Left hindlimb (tissue), 1 donor: ENCODE results near the gene CACNA2D3.

ENCODE experiments used
- DNase-seq: peaks from one replicate; pipeline ENCODE4 v3.0.0-alpha.2; 2018

CACNA2D3 gene

DNA sequence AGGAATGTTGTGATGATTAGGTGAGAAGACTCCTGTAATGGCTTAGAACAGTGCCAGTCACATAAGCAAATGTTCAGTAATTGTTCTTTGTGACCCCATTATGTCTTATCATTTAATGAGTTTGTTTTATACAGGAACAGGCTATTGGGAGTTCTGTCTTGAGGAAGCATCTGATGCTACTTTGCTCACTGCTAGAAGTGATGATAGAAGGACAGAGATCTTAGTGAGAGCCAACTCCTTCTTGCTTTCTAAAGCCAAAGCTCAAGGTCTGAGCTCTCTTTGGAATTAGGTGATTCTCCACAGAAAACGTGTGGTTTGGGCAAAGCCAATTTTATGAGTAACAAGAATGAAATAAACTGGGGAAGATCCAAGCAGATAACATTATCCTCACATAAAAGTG, 590.7 kb downstream of the CACNA2D3 start:
- DNase-seq = no peak

DNA sequence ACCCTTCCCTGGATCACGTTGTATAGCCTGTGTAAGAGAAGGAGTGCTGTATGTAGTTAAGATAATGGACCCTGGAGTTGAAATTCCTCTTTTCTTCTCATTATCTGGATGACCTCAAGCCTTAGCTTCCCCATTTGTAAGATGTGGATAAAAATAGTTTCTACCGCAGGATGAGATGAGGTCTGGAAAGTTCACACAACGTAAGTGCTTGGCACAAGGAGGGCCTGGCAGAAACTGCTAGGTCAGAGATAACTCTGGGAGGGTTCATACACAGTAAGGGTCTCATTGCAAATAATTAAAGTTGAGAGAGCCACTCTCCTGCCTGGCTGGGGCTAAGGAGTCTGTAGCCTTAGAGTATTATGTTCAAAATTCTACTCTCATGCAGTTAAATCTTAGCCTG, 591.1 kb downstream of the CACNA2D3 start:
- DNase-seq = no peak

DNA sequence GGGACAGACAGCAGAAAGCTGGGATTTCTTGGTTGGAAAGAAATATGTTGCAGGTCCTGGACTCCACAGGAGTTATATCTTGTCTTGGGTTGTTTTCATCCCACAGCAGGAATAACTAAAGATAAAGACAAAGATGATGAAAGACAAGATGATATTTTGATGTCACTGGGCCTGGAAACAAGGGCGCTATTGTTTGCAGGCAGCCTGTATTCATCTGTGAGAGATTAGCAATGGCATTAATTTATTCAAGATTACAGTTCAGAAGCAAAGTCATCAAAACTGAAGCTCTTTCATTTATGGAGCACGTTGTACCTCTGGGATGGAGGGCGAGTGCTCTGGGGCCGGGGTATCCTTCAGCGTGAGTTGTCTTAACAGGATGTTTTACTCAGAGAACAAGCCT, 591.7 kb downstream of the CACNA2D3 start:
- no peak for DNase-seq

DNA sequence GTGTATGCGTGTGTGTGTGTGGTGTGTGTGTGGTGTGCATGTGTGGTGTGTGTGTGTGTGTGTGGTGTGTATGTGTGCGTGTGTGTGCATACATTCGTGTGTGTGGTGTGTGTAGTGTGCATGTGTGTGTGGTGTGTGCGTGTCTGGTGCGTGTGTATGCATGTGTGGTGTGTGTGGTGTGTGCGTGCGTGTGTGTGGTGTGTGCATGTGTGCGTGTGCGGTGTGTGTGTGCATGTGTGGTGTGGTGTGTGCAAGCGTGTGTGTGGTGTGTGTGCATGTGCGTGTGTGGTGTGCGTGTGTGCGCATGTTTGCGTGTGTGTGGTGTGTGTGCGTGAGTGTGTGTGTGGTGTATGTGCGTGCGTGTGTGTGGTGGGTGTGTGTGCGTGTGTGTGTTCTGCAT, 595.2 kb downstream of the CACNA2D3 start:
- no peak for DNase-seq

DNA sequence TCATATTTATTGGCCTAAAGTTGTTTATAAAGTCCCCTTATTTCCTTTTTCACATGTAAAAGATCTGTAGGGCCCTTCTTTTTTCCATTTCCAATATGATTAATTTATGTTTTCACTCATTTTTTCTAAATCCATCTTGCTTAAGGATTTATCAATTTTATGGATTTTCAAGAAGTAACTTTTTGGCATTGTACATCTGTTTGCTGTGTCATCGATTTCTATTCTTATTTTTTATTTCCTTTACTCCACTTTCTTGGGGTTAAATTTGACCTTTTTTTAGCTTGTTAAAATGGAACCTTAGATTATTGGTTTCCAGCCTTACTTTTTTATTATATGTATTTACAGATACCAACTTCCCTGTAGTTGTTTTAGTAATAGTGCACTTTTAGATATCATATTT, 597.6 kb downstream of the CACNA2D3 start:
- no peak for DNase-seq

DNA sequence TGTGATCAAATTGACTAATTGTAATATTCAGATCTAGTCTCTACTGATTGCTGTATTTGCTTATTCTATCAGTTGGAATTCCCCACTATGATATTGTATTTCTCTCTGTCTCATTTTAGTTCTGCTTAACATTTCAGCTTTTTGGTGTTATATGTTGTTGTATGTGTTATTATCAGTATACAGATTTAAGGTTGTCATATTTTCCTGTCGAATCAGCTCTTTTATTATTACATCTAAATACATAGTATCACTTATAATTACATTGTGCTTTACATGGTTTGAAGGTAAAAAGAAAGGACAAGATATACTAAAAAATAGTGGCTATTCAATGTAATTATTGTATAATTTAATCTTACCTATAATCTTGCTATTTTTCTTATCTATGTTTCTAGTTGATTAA, 598.3 kb downstream of the CACNA2D3 start:
- DNase-seq = no peak

DNA sequence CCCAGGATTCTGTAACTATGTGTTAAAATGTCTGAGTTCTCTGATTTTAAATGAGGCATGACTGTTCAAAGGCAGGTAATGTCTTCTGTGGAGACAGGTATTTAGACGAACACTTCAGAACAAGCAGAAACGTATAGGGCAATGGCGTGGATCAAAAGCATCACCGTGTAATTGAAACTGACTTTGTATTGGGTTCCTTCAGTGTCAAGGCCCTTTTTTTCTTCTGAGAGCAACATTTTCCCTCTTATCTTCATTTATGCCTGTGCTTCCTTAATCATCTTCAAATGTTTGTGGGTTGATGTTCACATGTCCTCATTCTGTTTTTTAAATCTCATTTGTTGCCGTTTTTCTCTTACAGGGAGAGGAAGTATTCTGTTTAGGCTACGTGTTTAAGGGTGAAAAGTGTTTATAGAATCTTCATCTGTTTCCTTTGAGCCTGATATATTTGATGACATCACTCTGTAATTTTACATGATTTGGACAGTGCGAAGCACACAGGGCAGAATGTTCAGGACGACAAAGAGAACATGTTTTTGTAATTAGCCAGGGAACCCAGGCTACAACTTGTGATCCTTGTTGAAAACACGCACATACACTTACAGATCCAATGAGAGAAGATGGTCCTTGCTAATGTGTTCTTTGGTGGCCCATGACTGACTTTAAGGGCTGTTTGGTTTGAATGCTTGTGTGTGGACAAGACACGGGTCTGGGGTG, 609.5 kb downstream of the CACNA2D3 start:
- DNase-seq = no peak

DNA sequence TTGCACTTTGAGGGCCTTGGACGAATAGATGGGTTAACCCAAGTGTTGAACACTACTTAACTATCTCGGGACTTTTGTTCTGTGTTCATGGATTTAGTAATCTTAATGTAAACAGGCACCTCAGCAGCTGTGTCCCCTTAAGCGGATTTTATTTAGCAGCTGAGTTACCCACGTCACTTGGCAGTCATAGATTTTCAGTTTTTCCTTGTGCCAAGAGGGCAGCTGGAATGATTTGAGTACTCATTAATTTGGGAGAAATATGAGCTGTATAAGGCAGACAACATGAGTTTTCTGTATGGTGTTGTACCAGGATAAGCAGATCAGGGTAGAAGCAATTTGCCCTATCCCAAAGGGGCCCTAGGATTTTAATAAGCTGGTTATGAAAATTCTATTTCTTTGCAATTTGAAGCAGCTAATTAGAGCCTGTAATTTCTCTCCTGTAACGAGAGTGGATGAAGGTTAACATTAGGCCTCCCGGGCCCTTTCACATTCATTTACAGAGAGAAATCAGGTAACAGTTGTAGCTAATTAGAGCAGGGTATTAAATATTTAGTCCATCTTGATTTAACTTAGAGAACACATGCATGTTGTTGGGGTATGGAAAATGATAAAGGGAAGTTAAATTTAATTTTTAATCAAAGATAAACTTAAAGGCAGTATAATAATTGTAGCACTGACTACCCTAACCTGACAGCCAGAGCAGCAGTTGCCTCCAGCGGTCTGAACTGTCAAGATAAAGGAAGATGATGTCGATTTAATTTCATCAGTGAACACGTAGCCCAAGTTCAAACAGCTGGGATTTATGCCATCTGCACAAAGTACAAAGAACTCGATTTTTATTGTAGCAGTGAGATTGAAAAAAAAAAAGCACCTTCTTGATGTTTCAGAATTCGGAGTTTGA, 611.0 kb downstream of the CACNA2D3 start:
- DNase-seq = peak; percentile 36

DNA sequence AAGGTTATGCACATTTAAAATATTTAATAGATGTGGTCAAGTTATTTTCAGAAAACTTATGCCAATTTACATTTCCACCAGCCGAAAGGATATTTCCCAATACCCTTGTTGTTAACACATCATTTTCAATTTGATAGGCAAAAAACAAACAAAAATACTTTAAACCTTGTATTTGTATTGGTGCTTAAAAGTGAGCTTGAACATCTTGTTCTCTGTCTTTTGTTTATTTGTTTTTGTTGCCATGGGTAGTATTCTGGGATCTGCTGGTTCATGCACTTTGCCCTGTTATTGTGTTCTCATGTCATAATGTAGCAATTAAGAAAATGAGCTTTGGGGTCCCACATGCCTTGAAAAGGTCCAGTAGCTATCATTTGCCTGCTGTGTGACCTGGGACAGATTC, 614.1 kb downstream of the CACNA2D3 start:
- DNase-seq = no peak

DNA sequence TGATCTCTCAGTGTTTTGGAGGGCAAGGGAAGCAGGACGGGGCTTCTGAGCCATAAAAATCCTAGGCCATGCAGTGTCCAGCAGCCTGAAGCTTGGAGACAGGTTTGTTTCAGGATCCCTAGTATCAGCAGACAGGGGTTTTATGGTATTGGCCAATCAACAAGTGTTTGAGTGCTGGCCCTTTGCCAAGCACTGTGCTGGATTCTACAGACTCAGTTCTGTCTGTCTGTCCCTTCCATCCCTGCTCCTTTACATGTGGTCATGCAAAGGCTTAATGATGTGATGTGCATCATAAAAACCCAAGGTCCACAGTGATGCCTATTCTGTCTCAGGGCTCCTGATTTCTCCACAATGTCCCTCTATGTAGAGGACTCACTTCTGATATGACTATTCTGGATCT, 621.4 kb downstream of the CACNA2D3 start:
- no peak for DNase-seq

DNA sequence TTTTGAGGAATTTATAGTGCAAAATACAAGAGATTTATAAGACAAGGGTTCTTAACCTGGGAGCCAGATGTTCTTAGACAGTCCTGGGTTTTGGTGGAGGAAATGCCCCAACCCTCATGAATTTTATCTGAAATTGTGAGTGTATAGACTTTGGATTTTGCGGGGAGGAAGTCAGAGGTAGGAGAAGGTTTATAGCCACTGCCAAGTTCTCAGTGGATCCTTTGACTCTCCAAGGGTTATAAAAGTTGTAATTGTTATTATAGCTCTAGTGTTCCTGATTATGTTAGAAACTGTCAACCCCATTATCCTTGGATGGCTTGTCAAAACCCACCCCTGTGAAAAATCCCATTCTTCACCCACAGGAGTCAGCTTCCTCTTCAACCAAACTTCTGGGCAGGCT, 621.9 kb downstream of the CACNA2D3 start:
- DNase-seq = no peak

DNA sequence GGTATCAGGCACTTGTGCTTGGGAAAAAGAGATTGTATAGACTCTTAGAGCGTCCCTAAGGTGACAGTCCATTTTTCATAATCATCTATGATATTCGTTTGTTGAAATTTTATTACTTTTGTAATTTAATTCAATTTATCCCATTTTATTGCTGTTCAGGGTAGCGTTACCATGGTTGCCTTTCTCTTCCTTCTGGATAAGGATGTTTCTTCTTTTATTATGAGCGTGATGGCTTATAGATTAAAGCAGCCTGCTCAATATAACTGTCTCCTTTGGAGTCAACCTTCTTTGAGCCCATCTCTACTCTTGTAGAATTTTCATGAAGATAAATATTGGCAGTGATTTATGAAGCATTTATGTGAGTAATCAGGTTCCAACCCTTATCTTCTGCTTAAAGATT, 623.5 kb downstream of the CACNA2D3 start:
- no peak for DNase-seq

DNA sequence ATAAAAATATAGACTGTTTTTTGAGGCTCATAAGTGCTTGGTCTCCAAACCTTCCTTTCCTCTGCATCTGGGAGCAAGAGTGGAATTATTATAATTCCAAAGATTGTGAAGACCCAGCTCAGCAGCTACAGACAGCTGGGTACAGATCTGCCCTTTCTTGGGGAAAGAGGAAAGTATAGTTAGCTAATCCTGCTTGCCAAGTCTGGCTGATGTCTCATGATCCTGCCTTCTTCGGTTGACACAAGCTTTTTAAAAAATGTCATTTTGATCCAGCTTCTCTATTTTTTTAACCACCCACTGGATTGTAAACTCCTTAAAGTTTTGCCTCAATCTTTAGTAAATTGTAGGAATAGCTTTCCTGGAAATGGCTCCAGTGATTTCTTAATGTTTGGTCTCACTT, 624.4 kb downstream of the CACNA2D3 start:
- DNase-seq = no peak

DNA sequence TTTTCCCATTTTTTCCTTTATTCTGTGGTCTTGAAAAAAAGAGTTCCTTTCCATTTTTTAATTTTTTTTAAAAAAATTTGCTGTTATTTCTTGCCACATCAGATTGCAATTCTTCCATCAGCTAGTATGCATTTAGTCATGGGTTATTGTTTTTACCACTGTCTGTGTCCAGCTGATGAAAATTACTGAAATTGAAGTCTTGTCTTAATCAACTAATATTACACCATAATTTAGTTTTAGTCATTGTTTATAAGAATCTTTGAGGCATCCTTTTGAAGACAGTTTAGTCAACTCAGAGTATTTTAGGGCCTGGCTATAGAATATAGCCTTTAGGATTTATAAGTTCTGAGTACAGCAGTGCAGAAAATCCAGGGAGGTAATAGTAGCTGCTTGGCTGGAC, 633.4 kb downstream of the CACNA2D3 start:
- no peak for DNase-seq

DNA sequence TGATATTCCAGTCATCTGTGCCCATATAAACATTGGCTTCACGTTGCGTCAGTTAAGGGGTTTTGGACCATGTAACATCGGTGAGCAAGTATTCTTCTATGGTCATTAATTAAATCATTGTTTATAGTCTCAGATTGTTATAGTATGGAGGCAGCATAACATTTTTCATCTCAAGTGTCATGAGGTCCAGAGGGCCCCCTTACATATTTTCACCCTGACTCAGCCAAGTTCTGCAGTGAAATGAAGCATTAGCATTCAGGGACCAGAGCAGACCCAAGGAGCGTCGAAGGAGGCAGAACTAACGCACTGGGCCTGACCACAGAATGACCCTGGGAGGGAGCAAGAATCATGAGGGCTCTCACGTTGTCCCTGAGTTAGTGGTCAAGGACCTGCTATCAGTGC, 634.0 kb downstream of the CACNA2D3 start:
- no peak for DNase-seq

DNA sequence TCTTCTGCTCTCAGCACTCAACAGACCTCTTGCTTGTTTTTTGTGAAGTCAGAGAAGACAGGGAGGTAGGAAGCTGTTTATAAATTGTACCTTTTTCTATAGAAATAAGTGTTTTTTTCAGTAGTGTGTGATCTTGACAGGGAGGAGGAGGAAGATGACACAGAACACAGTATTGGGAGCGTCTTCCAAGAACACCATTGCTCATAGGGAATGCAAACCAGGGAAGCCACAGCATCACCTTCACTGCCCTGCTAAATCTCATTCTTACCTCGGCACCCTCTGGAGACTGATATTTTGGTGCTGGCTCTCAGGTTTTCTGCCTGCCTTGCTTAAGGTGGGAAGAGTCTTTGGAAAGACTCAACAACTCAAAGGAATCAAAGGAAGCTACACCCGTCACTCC, 636.1 kb downstream of the CACNA2D3 start:
- DNase-seq = no peak

DNA sequence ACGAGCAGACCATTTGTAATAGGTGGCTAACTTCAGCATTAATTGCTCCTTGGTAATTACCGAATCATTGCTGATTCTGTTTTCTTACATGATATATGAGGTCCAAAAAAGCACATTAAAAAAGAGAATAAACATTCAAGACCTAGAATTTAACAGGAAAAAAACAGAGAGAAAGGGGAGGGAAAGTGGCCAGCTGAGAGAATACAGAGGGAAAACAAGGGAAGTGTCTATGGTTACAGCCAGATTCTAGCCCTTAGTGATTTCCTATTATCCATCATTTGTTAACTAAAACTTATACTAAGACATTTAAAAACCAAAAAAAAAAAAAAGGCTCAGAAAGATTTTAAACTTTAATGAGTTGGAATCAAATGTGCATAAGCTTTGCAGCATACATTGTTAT, 636.8 kb downstream of the CACNA2D3 start:
- no peak for DNase-seq

DNA sequence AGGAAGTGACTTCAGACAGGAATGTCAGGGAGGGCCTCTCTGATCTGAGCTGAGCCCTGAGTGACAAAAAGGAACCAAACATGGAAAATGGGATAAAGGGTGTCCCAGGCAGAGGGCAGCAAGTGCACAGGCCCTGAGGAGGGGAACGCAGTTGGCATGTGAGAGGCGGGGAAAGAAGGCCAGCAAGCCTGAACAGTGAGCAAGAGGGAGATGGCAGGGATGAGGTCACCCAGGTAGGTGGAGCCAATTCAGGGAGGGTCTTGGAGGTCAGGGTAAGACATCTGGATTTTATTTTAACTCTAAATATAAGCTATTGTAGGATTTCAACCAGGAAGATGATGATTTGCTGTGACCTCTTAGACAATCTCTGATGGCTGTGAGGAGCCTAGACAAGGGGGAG, 637.8 kb downstream of the CACNA2D3 start:
- DNase-seq = no peak

DNA sequence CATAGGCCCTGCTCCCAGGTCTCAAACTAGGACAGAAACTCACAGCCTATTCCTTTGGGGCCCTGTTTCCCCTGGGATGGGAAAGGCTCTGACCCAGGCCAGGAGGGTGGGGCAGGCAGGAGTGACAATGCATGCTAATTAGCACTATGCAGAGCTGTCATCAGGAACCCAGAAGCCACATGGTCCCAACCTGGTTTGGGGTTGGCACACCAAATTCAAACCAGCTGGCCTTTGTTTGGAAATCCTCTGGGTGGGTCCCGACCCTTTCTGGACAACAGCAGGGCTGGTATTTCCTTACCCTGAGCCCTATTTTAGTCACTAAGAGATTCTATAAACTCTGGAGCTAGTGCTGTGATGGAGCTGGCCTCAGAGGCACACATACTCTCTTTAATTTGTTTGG, 639.3 kb downstream of the CACNA2D3 start:
- peak; percentile 36 for DNase-seq

DNA sequence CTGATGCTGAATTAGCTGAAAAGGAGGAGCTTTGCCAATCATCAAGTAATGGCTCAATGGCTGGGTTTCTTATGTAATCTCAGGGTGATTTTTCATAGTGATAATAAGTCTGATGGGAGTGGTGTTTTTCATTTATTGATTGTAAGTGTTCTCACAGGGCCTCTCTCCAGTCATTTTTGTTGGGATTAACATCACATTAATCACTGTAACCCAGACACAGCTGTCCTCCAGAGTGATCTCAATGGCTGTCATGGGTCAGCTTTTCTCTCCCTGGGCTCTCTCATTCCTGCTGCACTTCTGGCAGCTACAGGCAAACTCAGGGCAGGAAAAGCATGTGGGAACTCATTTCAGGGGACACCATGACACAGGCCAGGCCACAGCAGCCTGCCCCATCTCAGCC, 642.6 kb downstream of the CACNA2D3 start:
- DNase-seq = no peak

DNA sequence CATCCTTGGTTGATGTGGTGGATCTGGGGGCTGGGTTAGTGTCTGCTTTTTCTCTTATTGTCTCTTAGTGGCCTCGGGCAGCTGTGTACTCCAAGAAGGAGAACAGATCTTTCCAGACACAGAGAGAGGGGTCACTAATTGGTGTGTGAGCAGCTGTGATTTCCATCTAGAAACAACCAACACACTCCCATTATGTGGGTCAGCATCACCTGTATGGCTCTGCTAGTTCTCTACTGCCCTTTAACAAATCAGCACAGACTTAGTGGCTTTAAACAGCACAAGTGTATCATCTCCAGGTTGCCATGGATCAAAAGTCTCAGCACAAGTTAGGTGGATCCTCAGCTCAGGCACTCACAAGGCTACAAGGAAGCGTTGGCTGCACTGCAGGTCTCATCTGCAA, 648.7 kb downstream of the CACNA2D3 start:
- DNase-seq = no peak

DNA sequence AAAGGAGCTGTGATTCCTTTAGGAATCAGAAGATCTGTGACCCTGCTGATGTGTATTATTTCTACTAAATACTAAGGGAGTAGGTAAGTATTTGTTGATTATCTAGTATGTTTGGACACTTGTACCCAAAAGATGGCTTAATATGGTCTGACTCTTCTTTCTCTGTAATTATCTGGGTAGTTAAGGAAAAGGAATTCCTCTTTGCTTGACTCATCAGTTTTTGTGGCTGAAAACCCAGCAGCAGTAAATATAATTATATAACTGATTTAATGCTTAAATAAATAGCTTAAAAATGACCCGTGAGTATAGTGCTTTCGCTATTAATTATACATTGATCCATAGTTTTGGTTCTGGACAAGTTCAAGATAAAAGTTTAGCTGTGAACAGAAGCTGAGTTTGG, 649.7 kb downstream of the CACNA2D3 start:
- DNase-seq = no peak

DNA sequence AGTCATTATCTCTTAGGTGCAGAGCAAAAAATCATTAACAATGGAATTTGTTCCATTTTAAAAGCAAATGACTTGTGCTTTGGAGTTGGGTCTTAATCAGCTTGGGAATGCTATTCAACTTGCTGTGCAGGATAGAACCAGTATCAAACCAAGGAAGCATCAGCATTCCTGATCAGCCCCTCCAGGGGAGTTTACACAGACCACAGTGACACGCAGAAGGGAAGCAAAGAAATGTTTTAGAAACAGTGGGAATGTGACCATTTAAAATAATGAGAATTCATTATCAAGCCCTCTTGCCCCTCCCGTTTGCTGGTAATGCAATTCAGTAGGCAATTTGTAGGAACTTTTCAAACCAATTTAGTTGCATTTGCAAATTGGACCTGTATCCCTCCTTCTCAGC, 650.4 kb downstream of the CACNA2D3 start:
- DNase-seq = no peak

DNA sequence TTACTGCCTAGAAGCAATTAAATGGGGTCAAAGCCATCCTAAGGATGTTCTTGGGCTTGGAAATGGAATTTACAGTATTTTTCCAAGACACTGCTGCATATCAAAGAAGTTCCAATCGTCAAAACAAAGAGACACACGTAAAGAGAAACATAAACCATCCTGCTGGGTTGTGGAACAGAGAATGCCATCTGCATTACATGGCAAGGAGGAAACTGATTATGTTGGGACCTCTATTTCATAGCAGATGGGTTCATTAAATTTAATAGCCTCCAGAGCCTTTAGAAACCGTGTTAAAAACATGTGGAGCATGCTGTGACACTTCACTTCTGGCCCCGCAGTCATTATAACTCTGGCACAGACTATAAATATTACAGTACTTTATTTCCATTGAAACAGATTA, 650.9 kb downstream of the CACNA2D3 start:
- DNase-seq = no peak

DNA sequence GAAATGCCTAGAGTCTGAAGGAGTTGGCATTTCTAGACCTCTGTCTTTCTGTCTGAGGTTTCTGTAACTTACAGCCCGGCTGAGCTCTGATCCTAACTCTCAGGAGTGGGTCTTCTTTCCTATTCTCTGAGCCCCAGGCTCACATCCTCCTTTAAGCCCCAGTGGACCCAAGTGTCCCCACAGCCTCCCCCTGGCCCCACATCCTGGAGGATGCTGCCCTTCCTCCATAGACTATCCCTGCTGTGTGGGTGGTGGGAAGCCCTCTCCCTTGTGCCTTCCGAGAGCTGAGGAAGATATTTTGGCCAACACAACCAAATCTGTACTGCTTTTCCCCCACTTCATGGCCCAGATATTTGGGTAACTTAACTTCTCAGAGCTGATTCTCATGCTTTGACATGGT, 654.2 kb downstream of the CACNA2D3 start:
- no peak for DNase-seq
